ENCODE data around the gene MLF2.

The MLF2 gene

DNA sequence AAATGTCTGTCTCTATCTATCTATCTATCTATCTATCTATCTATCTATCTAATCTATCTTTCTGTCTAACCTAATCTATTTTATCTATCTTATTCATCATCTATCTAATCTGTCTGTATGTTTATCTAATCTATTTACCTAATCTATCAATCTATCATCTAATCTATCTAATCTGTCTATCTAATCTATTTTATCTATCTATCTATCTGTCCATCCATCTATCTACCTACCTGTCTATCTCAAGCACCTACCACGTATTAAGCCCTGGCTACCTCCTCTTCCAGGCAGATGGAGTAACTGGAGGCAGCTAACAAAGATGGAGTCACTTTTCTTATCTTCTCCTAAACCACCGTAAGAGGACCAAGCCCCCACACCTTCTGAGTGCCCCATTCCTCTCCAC, 42.1 kb upstream of the MLF2 start:
- H3K9ac ChIP-seq (ENCODE audit: low read length): no peak overlapping the region
- H3K9me3 ChIP-seq (ENCODE audit: insufficient read depth, low read length): no peaks in the 10 kb centered on the region
- H3K27ac ChIP-seq (ENCODE audit: low read depth, low read length): no peak overlapping the region
- H3K79me2 ChIP-seq (ENCODE audit: insufficient read depth, low read length): no peaks in the 10 kb centered on the region
- no peak overlapping the region for H2AFZ ChIP-seq (ENCODE audit: low read depth, low read length, severe bottlenecking)
- no peak overlapping the region for H3K4me3 ChIP-seq (ENCODE audit: insufficient read depth, low read length, poor library complexity, severe bottlenecking)
- H3K36me3 ChIP-seq (ENCODE audit: low read length): no peaks in the 10 kb centered on the region
- H3K9me2 ChIP-seq (replicated peaks; ENCODE audit: insufficient read depth, low read length): no peaks in the 10 kb centered on the region
- TF ChIP-seq EZH2phosphoT487 (conservative IDR thresholded peaks at IDR 0.05; ENCODE audit: low read length): no peak
- H3K4me2 ChIP-seq (ENCODE audit: low read depth, low read length, poor library complexity, severe bottlenecking): no peak overlapping the region
- no peaks in the 10 kb centered on the region for H3F3A ChIP-seq (ENCODE audit: insufficient read depth)
- no peaks in the 10 kb centered on the region for H3K27me3 ChIP-seq (ENCODE audit: low read length)
- H4K20me1 ChIP-seq (ENCODE audit: low read depth, low read length): no peaks in the 10 kb centered on the region

DNA sequence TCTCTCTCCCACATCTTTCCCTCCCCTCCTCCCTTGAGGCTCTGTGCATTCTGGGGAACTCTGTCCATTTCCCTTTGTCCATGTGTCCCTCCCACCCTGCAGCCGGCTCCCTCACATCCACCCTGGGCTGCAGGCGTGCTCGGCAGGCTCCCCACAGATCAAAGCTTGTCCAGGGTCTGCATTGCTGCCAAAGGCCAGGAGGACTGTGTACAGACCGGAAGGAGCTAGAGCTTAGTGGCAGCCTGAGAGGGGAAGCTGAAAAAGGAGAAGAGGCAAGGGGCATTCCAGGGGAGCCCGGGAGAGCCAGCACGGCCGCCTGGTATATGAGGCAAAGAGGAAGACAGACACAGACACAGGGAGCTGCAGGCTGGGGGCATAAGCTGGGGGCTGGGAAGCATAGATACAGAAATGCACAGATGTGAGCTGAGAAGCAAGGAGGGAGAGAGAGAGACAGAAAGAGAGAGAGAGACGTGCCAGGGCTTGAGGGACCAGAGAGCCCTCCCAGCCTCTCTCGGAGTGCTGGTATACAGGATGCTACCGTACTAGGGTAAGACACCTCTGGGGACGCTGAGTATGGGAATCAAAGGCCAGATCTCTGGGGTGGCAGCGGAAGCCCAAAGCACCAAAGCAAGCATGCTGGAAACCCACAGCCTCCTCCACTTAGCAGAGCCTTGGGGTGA, 39.7 kb upstream of the MLF2 start:
- Histone ChIP-seq H2AFZ (ENCODE audit: low read depth, low read length, severe bottlenecking) (no peak overlapping the region), H3K27ac (ENCODE audit: low read depth, low read length) (no peak overlapping the region), H3K27me3 (ENCODE audit: low read length) (no peaks in the 10 kb centered on the region), H3K4me2 (ENCODE audit: low read depth, low read length, poor library complexity, severe bottlenecking) (no peak overlapping the region), H3K9me3 (ENCODE audit: insufficient read depth, low read length) (no peaks in the 10 kb centered on the region), H3K9ac (ENCODE audit: low read length) (no peak overlapping the region), H3K36me3 (ENCODE audit: low read length) (no peaks in the 10 kb centered on the region), H3K79me2 (ENCODE audit: insufficient read depth, low read length) (no peaks in the 10 kb centered on the region), H3K9me2 (replicated peaks; ENCODE audit: insufficient read depth, low read length) (no peaks in the 10 kb centered on the region), H3K4me3 (ENCODE audit: insufficient read depth, low read length, poor library complexity, severe bottlenecking) (no peak overlapping the region), H4K20me1 (ENCODE audit: low read depth, low read length) (no peaks in the 10 kb centered on the region), H3F3A (ENCODE audit: insufficient read depth) (no peaks in the 10 kb centered on the region)
- TF ChIP-seq EZH2phosphoT487 (conservative IDR thresholded peaks at IDR 0.05; ENCODE audit: low read length): no peak
- TF ChIP-seq, protein P1, sequence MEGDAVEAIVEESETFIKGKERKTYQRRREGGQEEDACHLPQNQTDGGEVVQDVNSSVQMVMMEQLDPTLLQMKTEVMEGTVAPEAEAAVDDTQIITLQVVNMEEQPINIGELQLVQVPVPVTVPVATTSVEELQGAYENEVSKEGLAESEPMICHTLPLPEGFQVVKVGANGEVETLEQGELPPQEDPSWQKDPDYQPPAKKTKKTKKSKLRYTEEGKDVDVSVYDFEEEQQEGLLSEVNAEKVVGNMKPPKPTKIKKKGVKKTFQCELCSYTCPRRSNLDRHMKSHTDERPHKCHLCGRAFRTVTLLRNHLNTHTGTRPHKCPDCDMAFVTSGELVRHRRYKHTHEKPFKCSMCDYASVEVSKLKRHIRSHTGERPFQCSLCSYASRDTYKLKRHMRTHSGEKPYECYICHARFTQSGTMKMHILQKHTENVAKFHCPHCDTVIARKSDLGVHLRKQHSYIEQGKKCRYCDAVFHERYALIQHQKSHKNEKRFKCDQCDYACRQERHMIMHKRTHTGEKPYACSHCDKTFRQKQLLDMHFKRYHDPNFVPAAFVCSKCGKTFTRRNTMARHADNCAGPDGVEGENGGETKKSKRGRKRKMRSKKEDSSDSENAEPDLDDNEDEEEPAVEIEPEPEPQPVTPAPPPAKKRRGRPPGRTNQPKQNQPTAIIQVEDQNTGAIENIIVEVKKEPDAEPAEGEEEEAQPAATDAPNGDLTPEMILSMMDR (IDR thresholded peaks at IDR 0.05; ENCODE audit: insufficient read depth, low read length, poor library complexity, severe bottlenecking): no peak

DNA sequence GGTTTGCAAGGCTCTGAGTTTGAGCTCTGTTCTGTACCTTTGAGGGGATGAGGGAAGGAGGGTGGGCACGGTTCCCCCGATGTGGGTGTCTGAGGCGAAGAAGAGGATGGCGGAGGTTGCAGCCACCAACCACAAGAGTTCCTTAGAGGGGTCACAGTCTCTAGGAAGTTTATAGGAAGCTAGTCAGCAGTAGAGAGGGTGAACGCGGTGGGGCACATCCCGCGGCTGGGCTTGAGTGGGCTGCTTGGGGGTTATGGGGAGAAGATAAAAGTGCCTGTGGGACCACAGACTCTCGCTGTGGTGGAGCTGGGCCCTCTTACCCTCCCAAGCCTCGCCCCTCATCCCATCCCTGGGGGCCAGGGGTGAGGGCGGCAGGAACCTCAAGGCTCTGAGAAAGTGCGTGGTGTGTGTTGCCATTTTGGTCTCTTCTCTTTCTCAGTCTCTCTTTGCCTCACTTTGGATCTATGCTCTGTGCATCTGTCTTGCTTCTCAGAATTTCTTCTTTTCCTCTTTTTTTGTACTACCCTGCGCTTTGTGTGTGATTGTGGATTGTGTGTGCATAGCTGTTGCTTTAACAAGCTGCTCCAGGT, 39.1 kb upstream of the MLF2 start:
- no peak overlapping the region for H3K4me2 ChIP-seq (ENCODE audit: low read depth, low read length, poor library complexity, severe bottlenecking)
- H3K9me3 ChIP-seq (ENCODE audit: insufficient read depth, low read length): no peaks in the 10 kb centered on the region
- H3K27ac ChIP-seq (ENCODE audit: low read depth, low read length): no peak overlapping the region
- no peak overlapping the region for H2AFZ ChIP-seq (ENCODE audit: low read depth, low read length, severe bottlenecking)
- no peaks in the 10 kb centered on the region for H3K9me2 ChIP-seq (replicated peaks; ENCODE audit: insufficient read depth, low read length)
- no peak for TF ChIP-seq EZH2phosphoT487 (conservative IDR thresholded peaks at IDR 0.05; ENCODE audit: low read length)
- TF ChIP-seq, protein P1 (IDR thresholded peaks at IDR 0.05; ENCODE audit: insufficient read depth, low read length, poor library complexity, severe bottlenecking): no peak
- H4K20me1 ChIP-seq (ENCODE audit: low read depth, low read length): no peaks in the 10 kb centered on the region
- H3K27me3 ChIP-seq (ENCODE audit: low read length): no peaks in the 10 kb centered on the region
- H3K9ac ChIP-seq (ENCODE audit: low read length): no peak overlapping the region
- H3K79me2 ChIP-seq (ENCODE audit: insufficient read depth, low read length): no peaks in the 10 kb centered on the region
- H3K4me3 ChIP-seq (ENCODE audit: insufficient read depth, low read length, poor library complexity, severe bottlenecking): no peak overlapping the region
- no peaks in the 10 kb centered on the region for H3K36me3 ChIP-seq (ENCODE audit: low read length)
- H3F3A ChIP-seq (ENCODE audit: insufficient read depth): no peaks in the 10 kb centered on the region

DNA sequence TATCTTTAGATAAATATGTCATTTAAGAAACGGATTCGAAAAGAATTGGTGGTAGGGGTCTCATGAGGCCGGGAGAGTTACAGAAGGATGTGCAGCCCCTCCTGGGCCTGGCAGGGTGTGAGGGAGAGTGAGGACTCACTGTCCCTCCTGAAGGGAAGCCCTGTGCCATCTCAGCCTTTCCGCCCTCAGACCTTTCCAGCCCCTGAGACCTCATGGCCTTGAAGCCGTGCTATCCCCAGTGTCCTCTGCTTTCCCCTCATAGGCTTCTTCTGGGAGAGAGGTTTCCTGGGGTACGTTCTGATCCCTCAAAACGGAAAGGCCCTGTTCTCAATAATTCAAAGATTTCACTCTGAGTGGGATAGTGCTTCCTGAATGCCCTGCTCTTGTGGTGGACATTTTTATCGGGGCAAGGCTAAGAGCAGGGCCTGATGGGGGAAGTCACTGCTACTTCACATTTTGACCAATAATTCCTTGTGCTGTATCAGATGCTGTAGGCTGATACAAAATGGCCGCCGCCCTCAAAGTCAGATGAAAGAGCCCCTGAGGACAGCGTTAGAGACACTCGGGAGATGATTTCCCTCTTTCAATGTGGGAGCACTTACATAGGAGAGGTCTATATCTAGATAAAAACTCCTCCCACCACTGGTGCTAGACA, 37.7 kb upstream of the MLF2 start:
- no peaks in the 10 kb centered on the region for H3K79me2 ChIP-seq (ENCODE audit: insufficient read depth, low read length)
- H3K27me3 ChIP-seq (ENCODE audit: low read length): no peaks in the 10 kb centered on the region
- H3K9me3 ChIP-seq (ENCODE audit: insufficient read depth, low read length): no peaks in the 10 kb centered on the region
- H3K4me2 ChIP-seq (ENCODE audit: low read depth, low read length, poor library complexity, severe bottlenecking): no peak overlapping the region
- TF ChIP-seq, protein P1 (IDR thresholded peaks at IDR 0.05; ENCODE audit: insufficient read depth, low read length, poor library complexity, severe bottlenecking): no peak
- no peak for TF ChIP-seq EZH2phosphoT487 (conservative IDR thresholded peaks at IDR 0.05; ENCODE audit: low read length)
- H3K27ac ChIP-seq (ENCODE audit: low read depth, low read length): no peak overlapping the region
- H4K20me1 ChIP-seq (ENCODE audit: low read depth, low read length): no peaks in the 10 kb centered on the region
- no peaks in the 10 kb centered on the region for H3F3A ChIP-seq (ENCODE audit: insufficient read depth)
- no peak overlapping the region for H3K9ac ChIP-seq (ENCODE audit: low read length)
- H2AFZ ChIP-seq (ENCODE audit: low read depth, low read length, severe bottlenecking): no peak overlapping the region
- no peaks in the 10 kb centered on the region for H3K36me3 ChIP-seq (ENCODE audit: low read length)
- no peak overlapping the region for H3K4me3 ChIP-seq (ENCODE audit: insufficient read depth, low read length, poor library complexity, severe bottlenecking)
- no peaks in the 10 kb centered on the region for H3K9me2 ChIP-seq (replicated peaks; ENCODE audit: insufficient read depth, low read length)
